HG03039 (cell line): Measurements from ENCODE around the gene C7orf57.
A peak's percentile ranks its signal among the peaks of the same experiment; 100 is the strongest.

ENCODE experiments used
- ATAC-seq: cut with Tn5 transposase; IDR thresholded peaks from one replicate; pipeline ENCODE4 v1.9.1; 2021; ENCODE audit warnings: mild to moderate bottlenecking, moderate library complexity; ENCODE audit not compliant: unreplicated experiment

Gene C7orf57

GRCh38 chr7:48106906-48107659, 71.7 kb downstream of the C7orf57 start:
- ATAC-seq = no peak

GRCh38 chr7:48107926-48108472, 72.7 kb downstream of the C7orf57 start:
- no peak for ATAC-seq

- ATAC-seq = no peak
These were observed 73.9 kb downstream of the C7orf57 start for GRCh38 chr7:48108959-48109847.

- ATAC-seq = peak; percentile 84
These were observed 74.7 kb downstream of the C7orf57 start for GRCh38 chr7:48109848-48110663.

- no peak for ATAC-seq
These were observed 75.5 kb downstream of the C7orf57 start for GRCh38 chr7:48110868-48111267.
